GM21528 (cell line): ENCODE data around the gene SOBP.

ENCODE experiments used
- ATAC-seq: cut with Tn5 transposase; IDR thresholded peaks from one replicate; pipeline ENCODE4 v1.9.1; 2021; ENCODE audit warnings: mild to moderate bottlenecking, moderate library complexity; ENCODE audit not compliant: unreplicated experiment, low FRiP score

The SOBP gene

GRCh38 chr6:107579456-107580056 is 89.6 kb downstream of the SOBP start:
- no peak for ATAC-seq

- no peak for ATAC-seq
Measured at GRCh38 chr6:107582086-107582485, 92.2 kb downstream of the SOBP start.

GRCh38 chr6:107584726-107585125 is 94.8 kb downstream of the SOBP start:
- no peak for ATAC-seq

- no peak for ATAC-seq
Measured at GRCh38 chr6:107585815-107586435, 96.0 kb downstream of the SOBP start.

GRCh38 chr6:107587451-107587850 is 97.5 kb downstream of the SOBP start:
- no peak for ATAC-seq

GRCh38 chr6:107589199-107589598 is 99.3 kb downstream of the SOBP start:
- ATAC-seq, result no peak

GRCh38 chr6:107589934-107590333 is 100.0 kb downstream of the SOBP start:
- ATAC-seq, result no peak

GRCh38 chr6:107590378-107590777 is 100.5 kb downstream of the SOBP start:
- no peak for ATAC-seq

GRCh38 chr6:107591346-107591745 is 101.4 kb downstream of the SOBP start:
- no peak for ATAC-seq

GRCh38 chr6:107592806-107593205 is 102.9 kb downstream of the SOBP start:
- no peak for ATAC-seq

- ATAC-seq, result no peak
Measured at GRCh38 chr6:107594736-107595135, 104.8 kb downstream of the SOBP start.

GRCh38 chr6:107598091-107598490 is 108.2 kb downstream of the SOBP start:
- no peak for ATAC-seq

- ATAC-seq, result no peak
Measured at GRCh38 chr6:107599043-107599442, 109.1 kb downstream of the SOBP start.

GRCh38 chr6:107600121-107600520 is 110.2 kb downstream of the SOBP start:
- no peak for ATAC-seq

- no peak for ATAC-seq
Measured at GRCh38 chr6:107600936-107601335, 111.0 kb downstream of the SOBP start.

GRCh38 chr6:107601406-107601805 is 111.5 kb downstream of the SOBP start:
- no peak for ATAC-seq

- no peak for ATAC-seq
Measured at GRCh38 chr6:107602321-107603005, 112.5 kb downstream of the SOBP start.

- no peak for ATAC-seq
Measured at GRCh38 chr6:107603006-107603370, 113.1 kb downstream of the SOBP start.

- ATAC-seq, result no peak
Measured at GRCh38 chr6:107604549-107604948, 114.6 kb downstream of the SOBP start.

GRCh38 chr6:107606407-107606806 is 116.5 kb downstream of the SOBP start:
- no peak for ATAC-seq

- no peak for ATAC-seq
Measured at GRCh38 chr6:107607116-107607515, 117.2 kb downstream of the SOBP start.
